Iris pigment epithelial cell (primary cell): Measurements from ENCODE around the gene RGS3.

ENCODE experiments used
- DNase-seq: peaks from one replicate; pipeline ENCODE4 v3.0.0-alpha.2; 2011; ENCODE audit warnings: low read depth

RGS3 gene

GRCh38 chr9:113572076-113572861, 108.7 kb downstream of the RGS3 start:
- no peak for DNase-seq

GRCh38 chr9:113573046-113573958, 109.8 kb downstream of the RGS3 start:
- DNase-seq, result no peak

GRCh38 chr9:113573959-113574352, 110.4 kb downstream of the RGS3 start:
- no peak for DNase-seq

DNA sequence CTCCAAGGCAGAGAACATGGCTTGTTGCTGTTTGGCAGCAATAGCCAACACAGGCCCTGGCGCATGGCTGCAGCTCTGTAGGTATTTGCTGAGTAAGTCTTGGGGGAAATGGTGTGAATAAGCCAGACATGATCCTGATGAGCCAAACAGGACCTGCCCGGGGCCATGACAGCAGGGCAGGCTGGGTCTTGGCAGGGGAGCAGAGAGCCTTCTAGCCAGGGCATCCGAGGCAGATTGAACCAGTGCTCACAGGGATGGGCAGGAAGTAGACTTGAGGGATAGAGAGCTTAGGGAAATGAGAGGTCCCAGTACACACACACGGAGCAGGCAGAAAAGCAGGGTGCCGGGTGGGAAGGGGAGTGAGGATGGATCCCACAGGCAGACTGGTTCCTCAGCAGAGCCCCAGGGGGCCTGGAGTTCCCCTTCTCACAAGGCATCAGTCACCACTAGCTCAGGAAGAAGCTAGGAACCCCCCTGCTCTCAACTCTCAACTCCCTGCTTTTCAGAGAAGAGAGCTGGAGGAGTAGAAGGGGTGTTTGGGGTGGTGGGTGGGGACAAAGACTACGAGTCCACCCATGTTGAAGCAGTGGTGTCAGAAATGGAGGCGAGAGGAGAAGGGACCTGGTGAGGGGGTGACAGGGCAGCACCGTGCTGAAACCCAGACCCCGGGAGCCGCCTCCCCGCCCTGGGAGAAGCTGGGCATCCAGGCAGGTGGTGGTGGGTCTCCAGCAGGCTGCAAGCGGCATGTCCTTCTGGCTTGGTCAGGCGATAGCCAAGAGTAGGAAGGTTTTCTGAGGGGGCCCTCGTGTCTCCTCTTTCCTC, 111.1 kb downstream of the RGS3 start:
- peak; percentile 48 for DNase-seq

DNA sequence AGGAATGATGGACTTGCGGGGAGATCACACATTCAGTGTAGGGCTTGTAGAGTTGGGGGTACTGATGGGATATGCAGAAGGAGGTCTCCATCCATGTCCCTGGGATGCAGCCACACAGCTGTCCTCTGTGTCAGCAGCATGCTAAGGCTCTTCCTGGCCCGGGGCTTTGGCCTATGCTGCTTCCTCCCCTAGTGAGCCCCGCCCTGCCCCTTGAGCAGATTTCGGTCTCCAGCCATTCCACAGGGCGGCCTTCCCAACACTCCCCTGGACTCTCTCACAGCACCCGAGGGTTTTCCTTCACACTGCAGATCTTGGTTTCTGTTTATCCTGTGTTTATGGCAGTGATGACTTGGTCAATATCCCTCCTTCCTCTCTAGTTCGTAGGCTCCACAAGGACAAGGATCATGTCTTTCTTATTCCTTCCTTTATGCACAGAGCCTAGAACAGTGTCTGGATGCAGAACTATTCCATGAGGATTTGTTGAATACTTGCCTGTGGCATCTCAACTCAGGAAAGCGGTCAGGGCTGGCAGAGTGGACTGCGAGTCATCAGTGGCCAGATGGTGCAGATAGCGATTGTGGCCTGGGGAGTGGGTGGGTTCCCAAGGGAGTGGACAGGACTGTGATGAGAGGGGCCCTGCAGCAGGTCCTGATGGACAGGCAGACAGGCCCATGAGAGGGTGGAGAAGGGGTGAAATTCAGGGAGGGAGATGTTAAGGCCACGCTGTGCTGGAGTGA, 114.2 kb downstream of the RGS3 start:
- DNase-seq, result peak; percentile 35

GRCh38 chr9:113578279-113578865, 114.8 kb downstream of the RGS3 start:
- peak; percentile 61 for DNase-seq

DNA sequence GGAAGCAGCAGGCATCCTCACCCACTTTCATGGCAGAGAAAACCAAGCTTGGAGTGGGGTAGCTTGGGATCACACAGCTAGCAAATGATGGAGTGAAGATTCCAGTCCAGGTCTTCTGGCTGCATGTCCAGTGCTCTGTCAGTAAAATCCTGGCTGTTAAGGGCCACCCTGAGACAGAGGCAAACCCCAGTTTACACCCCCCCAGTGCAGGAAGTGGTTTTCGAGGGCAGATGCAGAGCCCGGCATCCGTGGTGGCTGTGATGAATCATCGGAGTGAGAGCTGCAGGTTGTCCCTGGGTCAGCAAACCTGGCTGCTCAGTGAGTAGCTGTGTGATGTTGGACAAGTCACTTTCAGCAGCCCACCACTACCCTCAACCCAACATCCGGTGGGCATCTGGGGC, 115.4 kb downstream of the RGS3 start:
- peak; percentile 98 for DNase-seq

- peak; percentile 58 for DNase-seq
These were observed 115.9 kb downstream of the RGS3 start for GRCh38 chr9:113579283-113580040.

GRCh38 chr9:113580041-113580953, 116.8 kb downstream of the RGS3 start:
- DNase-seq, result peak; percentile 44

GRCh38 chr9:113580954-113581311, 117.4 kb downstream of the RGS3 start:
- no peak for DNase-seq

DNA sequence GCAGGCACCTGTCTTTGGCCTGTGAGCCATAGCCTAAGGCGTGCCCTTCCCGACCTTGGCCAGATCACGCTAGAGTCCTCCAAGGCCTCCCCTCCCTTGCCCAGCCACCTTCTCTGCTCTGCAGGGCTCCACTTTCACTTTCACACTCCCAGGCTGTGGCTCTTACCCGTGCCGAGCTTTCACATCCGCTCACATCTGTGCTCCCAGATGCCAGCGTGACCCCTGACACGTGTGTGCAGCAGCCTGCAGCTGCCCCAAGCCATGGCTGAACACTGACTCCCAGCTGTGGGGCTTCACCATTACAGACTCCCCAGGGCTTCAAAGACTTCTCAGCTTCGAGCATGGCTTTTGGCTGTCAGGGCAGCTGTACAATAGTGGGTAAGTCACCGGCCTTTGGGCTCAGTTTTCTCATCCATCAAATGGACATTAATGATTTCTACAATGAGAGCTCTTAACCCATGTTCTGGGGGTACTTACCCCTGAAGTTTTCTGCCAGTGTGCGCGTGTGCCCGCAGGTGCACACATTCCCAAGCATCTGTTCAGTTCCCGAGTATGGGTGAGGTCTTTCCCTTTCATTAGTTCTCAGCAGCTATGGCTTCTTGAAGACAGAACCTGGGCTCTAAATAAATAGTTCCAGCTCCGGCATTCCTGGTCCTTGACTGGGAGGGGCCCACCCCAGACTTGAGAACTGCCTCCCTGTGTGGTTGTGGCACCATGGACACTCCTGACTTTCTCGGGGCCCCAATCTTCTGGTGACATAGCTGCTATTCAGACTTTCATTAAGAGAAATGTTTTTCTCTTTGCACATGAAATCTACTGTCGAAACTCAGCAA, 118.6 kb downstream of the RGS3 start:
- peak; percentile 56 for DNase-seq

DNA sequence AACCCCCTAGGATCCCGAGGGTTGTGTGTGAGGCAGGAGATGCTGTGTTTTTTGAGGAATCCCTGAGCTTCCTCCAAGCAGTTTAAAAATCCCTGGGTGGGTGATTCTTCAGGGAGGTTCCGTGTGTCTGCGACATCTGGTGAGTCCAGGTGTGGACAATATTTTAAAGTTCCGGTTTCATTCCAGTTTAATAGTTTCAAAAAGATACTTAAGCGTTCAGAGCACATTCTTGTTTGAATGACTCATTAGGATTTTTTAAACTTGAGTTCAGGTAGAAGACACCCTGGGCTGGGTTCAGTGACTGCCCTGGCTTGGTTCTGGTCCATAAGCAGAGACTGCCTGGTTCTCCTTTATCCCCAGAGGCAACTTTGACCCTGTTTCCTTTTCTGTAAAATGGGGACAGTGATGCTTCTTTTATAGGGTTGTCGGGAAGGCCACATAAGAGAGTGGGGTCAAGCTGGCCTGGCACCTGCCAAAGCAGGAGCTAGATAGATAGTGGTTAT, 119.2 kb downstream of the RGS3 start:
- DNase-seq, result no peak

GRCh38 chr9:113583511-113584427, 120.2 kb downstream of the RGS3 start:
- no peak for DNase-seq

DNA sequence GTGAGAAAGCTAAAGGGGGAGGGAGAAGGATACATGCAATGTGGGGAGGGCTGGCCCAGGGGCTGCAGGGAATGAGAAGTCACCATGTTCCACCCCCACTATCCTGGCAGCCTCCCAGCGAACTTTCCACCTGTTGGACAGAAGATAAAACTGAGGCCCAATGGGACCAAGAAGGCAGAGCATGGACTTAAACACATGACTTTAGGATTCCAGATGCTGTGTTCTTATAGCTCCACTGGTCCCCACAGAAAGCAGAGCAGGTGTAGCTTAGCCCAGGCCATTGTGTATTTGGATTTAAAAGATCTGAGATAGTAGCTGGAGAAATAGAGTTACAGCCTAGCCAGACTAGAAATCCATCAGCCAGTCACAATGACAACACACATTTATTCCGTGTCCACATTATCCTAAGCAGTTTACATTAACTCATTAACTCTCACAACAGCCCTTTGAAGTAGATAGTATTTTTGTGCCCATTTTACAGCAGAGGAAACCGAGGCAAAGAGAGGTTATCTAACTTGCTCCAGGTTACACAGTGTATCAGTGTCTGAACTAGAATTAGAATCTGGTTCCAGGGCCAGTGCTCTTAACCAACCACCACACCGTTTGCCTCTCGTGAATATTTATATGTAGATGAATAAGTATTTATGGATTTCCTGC, 121.0 kb downstream of the RGS3 start:
- no peak for DNase-seq

- DNase-seq, result peak; percentile 24
These were observed 121.5 kb downstream of the RGS3 start for GRCh38 chr9:113585085-113585442.

GRCh38 chr9:113585555-113585954, 122.0 kb downstream of the RGS3 start:
- DNase-seq, result no peak
